OCI-LY3 (cell line): Measurements from ENCODE around the gene GID8.

Experiments used
- H2AFZ ChIP-seq: fragments of 200-600, 300-600 bp; shearing (Covaris generic); 2 replicates; pipeline ENCODE4 v1.6.0; 2014; ENCODE audit warnings: antibody characterized with exemption, low read depth, low read length
- H3K27ac ChIP-seq: fragments of 200-600, 300-600 bp; sonication (generic); 2 replicates; pipeline ENCODE4 v1.5.1; 2014; ENCODE audit warnings: mild to moderate bottlenecking, low read length, moderate library complexity, mixed read lengths
- H3K27me3 ChIP-seq: fragments of 200-600, 300-600 bp; sonication (generic); 2 replicates; pipeline ENCODE4 v1.6.1; 2014; ENCODE audit warnings: low read depth, low read length, mixed read lengths
- H3K36me3 ChIP-seq: fragments of 200-600, 300-600 bp; sonication (generic); replicated peaks from 2 replicates; pipeline ENCODE3; 2014; ENCODE audit warnings: low read depth, low read length, mixed read lengths
- H3K4me1 ChIP-seq: fragments of 300-600, 200-600 bp; sonication (generic); 2 replicates; pipeline ENCODE4 v1.6.1; 2014; ENCODE audit warnings: low read length, mixed read lengths
- H3K4me2 ChIP-seq: fragments of 200-600, 300-600 bp; sonication (generic); 2 replicates; pipeline ENCODE4 v1.6.1; 2014; ENCODE audit warnings: low read length, mixed read lengths
- H3K4me3 ChIP-seq: fragments of 300-600, 200-600 bp; sonication (generic); 2 replicates; pipeline ENCODE4 v1.5.1; 2014; ENCODE audit warnings: antibody characterized with exemption, mild to moderate bottlenecking, low read length, moderate library complexity
- H3K79me2 ChIP-seq: fragments of 300-600, 200-600 bp; shearing (Covaris generic); 2 replicates; pipeline ENCODE4 v1.6.1; 2014; ENCODE audit warnings: mild to moderate bottlenecking, low read length, mixed read lengths
- H3K9ac ChIP-seq: fragments of 300-600, 200-600 bp; shearing (Covaris generic); 2 replicates; pipeline ENCODE4 v1.6.0; 2014; ENCODE audit warnings: mild to moderate bottlenecking, low read length, moderate library complexity
- H3K9me3 ChIP-seq: fragments of 200-600, 300-600 bp; shearing (Covaris generic); 2 replicates; pipeline ENCODE4 v1.6.1; 2014; ENCODE audit warnings: low read length, mixed read lengths; ENCODE audit not compliant: insufficient read depth
- H4K20me1 ChIP-seq: fragments of 200-600, 300-600 bp; sonication (generic); 2 replicates; pipeline ENCODE4 v1.6.1; 2016; ENCODE audit warnings: low read length, mixed read lengths; ENCODE audit not compliant: insufficient read depth
- EZH2phosphoT487 ChIP-seq: fragments of 200-600 bp; shearing (Covaris generic); IDR thresholded peaks from 2 replicates; pipeline ENCODE4 v1.6.1; 2018; ENCODE audit warnings: antibody characterized with exemption, mixed run types, low read depth
- TF ChIP-seq, protein P1 (sequence below): fragments of 200-600, 300-600 bp; sonication (generic); IDR thresholded peaks from 2 replicates; pipeline ENCODE4 v1.5.1; 2014; ENCODE audit warnings: antibody characterized with exemption, low read length, low read depth

Gene GID8

DNA sequence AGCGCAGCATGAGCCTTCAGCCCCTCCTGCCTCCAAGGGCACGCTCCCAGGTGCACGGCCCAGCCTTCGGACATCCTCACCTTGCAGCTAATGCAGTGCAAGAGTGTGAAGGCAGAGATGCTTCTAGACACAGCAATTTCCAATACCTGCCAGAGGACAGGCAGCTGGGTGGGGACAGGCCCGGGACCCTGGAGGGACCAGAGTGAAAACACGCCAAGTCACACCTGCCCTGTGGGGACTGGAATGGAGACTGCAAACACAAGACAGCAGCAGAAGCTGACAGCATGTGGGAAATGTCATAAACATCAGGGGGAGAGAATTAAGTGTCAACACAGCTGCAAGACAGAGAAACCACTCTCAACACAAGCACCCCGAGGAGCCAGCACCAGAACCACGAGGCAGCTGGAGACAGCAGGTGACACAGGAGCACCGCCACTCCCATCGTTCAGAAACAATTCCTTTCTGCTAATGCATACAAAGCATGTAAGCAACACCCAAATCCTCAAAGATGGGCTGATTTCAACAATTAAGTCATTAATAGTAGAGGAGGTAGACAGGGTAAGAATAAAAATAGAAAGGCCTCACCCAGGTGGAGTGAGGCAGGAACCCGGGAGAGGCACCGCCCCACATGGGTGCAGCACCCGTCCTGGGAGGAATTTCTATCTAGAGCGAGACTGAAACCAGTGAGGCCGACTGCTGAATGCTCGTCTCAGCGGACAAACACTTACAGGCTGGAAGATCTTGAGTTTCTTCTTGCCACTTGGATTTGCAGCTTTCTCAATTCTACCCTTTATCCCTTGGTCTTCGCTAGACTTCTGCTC, 28.8 kb upstream of the GID8 start:
- Histone ChIP-seq H3K27me3 (no peaks in the 10 kb centered on the region), H3K9me3 (no peaks in the 10 kb centered on the region), H2AFZ (no peak overlapping the region), H3K4me2 (no peak overlapping the region), H3K27ac (0 out of 2 replicates have a peak overlapping the region, but pooled peaks have one; percentile 0), H3K4me1 (peaks cover 31% of the 10 kb centered on the region), H3K9ac (no peak overlapping the region), H3K4me3 (no peak overlapping the region), H4K20me1 (peaks cover 54% of the 10 kb centered on the region), H3K36me3 (peaks cover 77% of the 10 kb centered on the region), H3K79me2 (peaks cover 73% of the 10 kb centered on the region)
- no peak for TF ChIP-seq EZH2phosphoT487
- TF ChIP-seq, protein P1, sequence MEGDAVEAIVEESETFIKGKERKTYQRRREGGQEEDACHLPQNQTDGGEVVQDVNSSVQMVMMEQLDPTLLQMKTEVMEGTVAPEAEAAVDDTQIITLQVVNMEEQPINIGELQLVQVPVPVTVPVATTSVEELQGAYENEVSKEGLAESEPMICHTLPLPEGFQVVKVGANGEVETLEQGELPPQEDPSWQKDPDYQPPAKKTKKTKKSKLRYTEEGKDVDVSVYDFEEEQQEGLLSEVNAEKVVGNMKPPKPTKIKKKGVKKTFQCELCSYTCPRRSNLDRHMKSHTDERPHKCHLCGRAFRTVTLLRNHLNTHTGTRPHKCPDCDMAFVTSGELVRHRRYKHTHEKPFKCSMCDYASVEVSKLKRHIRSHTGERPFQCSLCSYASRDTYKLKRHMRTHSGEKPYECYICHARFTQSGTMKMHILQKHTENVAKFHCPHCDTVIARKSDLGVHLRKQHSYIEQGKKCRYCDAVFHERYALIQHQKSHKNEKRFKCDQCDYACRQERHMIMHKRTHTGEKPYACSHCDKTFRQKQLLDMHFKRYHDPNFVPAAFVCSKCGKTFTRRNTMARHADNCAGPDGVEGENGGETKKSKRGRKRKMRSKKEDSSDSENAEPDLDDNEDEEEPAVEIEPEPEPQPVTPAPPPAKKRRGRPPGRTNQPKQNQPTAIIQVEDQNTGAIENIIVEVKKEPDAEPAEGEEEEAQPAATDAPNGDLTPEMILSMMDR, result no peak

DNA sequence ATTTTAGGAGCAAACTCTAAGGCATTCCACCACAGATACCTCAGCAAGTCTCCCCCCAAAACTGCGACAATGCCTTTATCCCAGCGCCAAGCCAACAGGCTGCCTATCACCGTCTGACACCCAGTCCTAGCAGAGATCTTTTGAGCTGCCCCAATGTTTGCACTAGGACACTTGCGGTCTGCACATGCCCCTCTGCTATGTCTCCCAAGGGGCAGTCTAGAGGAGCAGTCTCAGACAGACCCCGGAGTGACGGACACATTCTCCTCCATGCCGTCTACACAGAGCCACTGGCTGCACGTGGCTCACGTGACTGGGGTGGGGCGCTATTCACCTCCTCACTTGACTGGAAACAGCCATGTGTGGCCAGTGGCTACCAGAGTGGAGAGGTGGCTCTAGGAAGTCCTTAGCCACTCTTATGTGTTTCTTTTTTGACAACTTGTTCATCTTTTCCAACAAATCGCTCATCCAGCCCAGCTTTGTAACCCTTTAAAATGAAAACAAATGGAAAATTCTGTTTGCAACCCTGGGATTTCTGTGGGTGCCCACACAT, 27.7 kb upstream of the GID8 start:
- Histone ChIP-seq H3K4me3 (no peak overlapping the region), H3K4me2 (no peak overlapping the region), H3K79me2 (peaks cover 85% of the 10 kb centered on the region), H3K4me1 (peaks cover 31% of the 10 kb centered on the region), H3K9ac (no peak overlapping the region), H2AFZ (no peak overlapping the region), H3K9me3 (no peaks in the 10 kb centered on the region), H3K36me3 (peaks cover 70% of the 10 kb centered on the region), H3K27me3 (no peaks in the 10 kb centered on the region), H4K20me1 (peaks cover 64% of the 10 kb centered on the region), H3K27ac (no peak overlapping the region)
- TF ChIP-seq, protein P1, result no peak
- TF ChIP-seq EZH2phosphoT487, result no peak

DNA sequence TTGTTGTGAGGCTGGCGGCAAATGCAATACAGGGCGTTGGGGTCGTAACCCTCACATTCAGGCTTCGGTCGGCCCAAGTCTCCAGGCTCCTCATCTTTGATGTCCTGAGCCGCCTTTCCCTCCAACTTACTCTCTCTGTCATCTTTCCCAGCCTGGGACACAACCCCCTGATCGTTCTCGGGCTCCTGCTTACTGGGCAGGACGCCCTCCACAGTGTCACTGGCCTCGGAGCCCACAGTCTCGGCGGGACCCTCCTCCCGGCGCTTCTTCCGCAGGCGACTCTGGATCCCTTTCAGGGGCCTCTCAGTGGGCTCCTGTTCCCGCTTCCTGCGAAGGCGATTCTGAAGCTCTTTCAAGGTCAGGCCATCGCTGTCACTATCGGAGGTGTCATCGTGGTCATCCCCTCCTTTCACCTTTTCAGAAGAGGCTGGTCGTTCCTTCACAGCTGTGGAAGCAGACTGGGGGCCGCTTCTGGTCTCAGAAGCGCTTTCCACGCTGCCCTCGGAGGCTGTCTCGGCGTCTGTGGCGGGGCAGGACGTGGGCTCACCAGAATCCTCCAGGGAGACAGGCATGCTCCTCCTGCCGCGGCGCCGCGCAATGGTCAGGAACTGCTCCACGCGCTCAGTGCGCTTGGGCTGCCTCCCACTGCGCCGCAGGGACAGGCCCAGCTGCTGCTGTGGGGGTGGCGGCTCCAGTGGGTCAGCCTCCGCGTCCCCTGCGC, 27.0 kb upstream of the GID8 start:
- no peak overlapping the region for H3K27ac ChIP-seq
- no peaks in the 10 kb centered on the region for H3K9me3 ChIP-seq
- peaks cover 64% of the 10 kb centered on the region for H3K36me3 ChIP-seq

More for the DNA sequence above, 27.0 kb upstream of the GID8 start:
- no peak overlapping the region for H3K9ac ChIP-seq
- H4K20me1 ChIP-seq, result peaks cover 70% of the 10 kb centered on the region
- H3K4me1 ChIP-seq, result peaks cover 31% of the 10 kb centered on the region
- H3K4me2 ChIP-seq, result no peak overlapping the region
- peaks cover 91% of the 10 kb centered on the region for H3K79me2 ChIP-seq
- H3K27me3 ChIP-seq, result no peaks in the 10 kb centered on the region
- H2AFZ ChIP-seq, result no peak overlapping the region
- TF ChIP-seq, protein P1, result no peak
- TF ChIP-seq EZH2phosphoT487, result no peak
- no peak overlapping the region for H3K4me3 ChIP-seq
